Ascending aorta (tissue), 2 donors: ENCODE data around the gene MCM3. TPM values are rescaled to one million over a fixed set of nuclear protein-coding genes. Genes with fewer than 3 reads are reported as not detected.

Experiments used
- DNase-seq, 2 donors: peaks; one replicate each; pipeline ENCODE4 v3.0.0-alpha.2; 2019; ENCODE audit warnings: low spot score in 2 of 2
- H3K27ac ChIP-seq, 2 donors: fragments of 200-600 bp; sonication (generic); one replicate each; pipeline ENCODE4 v1.5.1; 2016 to 2017; ENCODE audit warnings: mild to moderate bottlenecking in 1 of 2
- H3K27me3 ChIP-seq: fragments of 200-600 bp; sonication (generic); one replicate; pipeline ENCODE4 v1.5.1; 2017
- H3K36me3 ChIP-seq, 2 donors: fragments of 200-600 bp; sonication (generic); one replicate each; pipeline ENCODE4 v1.5.1; 2016
- H3K4me1 ChIP-seq, 2 donors: fragments of 200-600 bp; sonication (generic); one replicate each; pipeline ENCODE4 v1.5.1; 2016 to 2017; ENCODE audit warnings: mild to moderate bottlenecking in 1 of 2
- H3K4me3 ChIP-seq, 2 donors: fragments of 200-600 bp; sonication (generic); one replicate each; pipeline ENCODE4 v1.5.1; 2016 to 2017; ENCODE audit warnings: mild to moderate bottlenecking in 1 of 2
- H3K9me3 ChIP-seq, 2 donors: fragments of 200-600 bp; sonication (generic); one replicate each; pipeline ENCODE4 v1.5.1; 2016
- intact Hi-C: fragments of 100-400 bp; cut with DNase I; formaldehyde crosslinking; loops from one replicate; pipeline ENCODE4 v1.15.1; 2023
- total RNA-seq: library from RNA; depleted of rRNA; stranded (reverse); fragments of >200 nt; gene quantifications from one replicate; pipeline ENCODE4 v1.1.0, GENCODE V29; 2016
- TF ChIP-seq, protein P1 (sequence below), 3 experiments: fragments of 200-600 bp in 2 of 3; fragments of 450-650 bp in 1 of 3; sonication (generic) in 2 of 3; IDR thresholded peaks; one replicate each; pipeline ENCODE4 v1.5.1; 2016 to 2019; ENCODE audit warnings: antibody characterized with exemption in 3 of 3, mild to moderate bottlenecking in 1 of 3, moderate library complexity in 1 of 3

Gene MCM3
- total RNA-seq, 1 donor from 2014 or later = 44.6 TPM

DNA sequence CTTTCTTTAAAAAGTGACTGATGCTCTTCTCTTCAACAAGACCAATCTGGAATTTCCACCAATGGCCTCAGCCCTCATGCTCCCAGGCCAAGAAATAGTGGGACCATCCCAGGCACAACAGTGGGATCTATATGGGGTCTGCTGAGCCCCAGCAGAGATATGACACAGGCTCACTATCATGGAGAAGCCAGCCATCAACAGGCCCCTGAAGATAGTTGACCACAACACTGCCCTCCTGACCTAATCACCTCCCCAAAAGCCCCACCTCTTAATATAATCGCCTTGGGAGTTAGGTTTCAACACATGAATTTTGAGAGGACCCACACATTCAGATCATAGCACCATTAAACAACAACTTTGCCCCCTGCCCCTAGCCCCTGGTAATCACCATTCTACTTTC, 16.8 kb upstream of the MCM3 start:
- intact Hi-C loops = no loop called here
- no peaks in the 10 kb centered on the region for H3K36me3 ChIP-seq
- DNase-seq = no peak
- TF ChIP-seq, protein P1, sequence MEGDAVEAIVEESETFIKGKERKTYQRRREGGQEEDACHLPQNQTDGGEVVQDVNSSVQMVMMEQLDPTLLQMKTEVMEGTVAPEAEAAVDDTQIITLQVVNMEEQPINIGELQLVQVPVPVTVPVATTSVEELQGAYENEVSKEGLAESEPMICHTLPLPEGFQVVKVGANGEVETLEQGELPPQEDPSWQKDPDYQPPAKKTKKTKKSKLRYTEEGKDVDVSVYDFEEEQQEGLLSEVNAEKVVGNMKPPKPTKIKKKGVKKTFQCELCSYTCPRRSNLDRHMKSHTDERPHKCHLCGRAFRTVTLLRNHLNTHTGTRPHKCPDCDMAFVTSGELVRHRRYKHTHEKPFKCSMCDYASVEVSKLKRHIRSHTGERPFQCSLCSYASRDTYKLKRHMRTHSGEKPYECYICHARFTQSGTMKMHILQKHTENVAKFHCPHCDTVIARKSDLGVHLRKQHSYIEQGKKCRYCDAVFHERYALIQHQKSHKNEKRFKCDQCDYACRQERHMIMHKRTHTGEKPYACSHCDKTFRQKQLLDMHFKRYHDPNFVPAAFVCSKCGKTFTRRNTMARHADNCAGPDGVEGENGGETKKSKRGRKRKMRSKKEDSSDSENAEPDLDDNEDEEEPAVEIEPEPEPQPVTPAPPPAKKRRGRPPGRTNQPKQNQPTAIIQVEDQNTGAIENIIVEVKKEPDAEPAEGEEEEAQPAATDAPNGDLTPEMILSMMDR (IDR thresholded peaks at IDR 0.05) = no peak
- H3K4me3 ChIP-seq = no peak overlapping the region
- H3K4me1 ChIP-seq = peaks cover 0 to 5% of the 10 kb centered on the region in 2 donors
- H3K27ac ChIP-seq = no peak overlapping the region
- H3K27me3 ChIP-seq = no peaks in the 10 kb centered on the region
- H3K9me3 ChIP-seq = no peaks in the 10 kb centered on the region

DNA sequence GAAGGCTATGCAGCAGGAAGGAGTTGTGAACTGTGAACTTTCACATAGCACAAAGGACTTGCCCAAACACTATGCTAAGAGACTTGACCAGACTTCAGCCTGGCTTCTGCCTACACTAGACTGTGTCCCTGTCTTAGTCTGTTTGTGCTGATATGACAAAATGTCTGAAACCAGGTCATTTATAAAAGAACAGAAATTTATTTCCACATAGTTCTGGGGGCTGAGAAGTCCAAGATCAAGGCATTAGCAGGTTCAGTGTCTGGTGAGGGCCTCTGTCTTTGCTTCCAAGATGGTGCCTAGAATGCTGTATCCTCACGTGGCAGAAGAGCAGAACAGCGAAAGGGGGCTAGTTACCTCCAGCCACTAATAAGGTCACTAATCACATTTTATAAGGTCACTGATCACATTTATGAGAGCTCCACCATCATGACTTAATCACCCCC, 16.0 kb upstream of the MCM3 start:
- H3K4me3 ChIP-seq = no peak overlapping the region
- DNase-seq = no peak
- TF ChIP-seq, protein P1 (IDR thresholded peaks at IDR 0.05) = no peak
- H3K9me3 ChIP-seq = no peaks in the 10 kb centered on the region
- H3K4me1 ChIP-seq = peaks cover 0 to 5% of the 10 kb centered on the region in 2 donors
- H3K27me3 ChIP-seq = no peaks in the 10 kb centered on the region
- intact Hi-C loops = no loop called here
- no peak overlapping the region for H3K27ac ChIP-seq
- no peaks in the 10 kb centered on the region for H3K36me3 ChIP-seq

DNA sequence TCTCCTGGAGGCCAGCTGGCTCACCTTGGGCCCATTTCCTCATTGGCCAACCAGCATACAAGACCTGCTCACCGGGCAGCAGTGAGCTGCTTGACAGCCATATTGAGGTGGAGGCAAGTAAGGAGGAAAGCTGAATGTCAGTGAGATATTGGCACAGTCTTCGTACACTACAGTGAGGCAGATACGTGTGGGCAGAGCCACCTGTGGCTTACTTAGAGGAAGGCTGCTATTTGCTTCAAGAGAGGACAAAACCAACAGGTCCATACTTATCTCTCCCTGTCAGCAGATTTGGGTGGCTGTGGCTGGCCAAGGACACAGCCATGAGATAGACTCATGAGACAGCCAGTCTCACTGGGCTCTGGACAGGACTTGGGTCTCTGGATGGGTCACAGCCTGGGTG, 15.1 kb upstream of the MCM3 start:
- H3K9me3 ChIP-seq = no peaks in the 10 kb centered on the region
- TF ChIP-seq, protein P1 (IDR thresholded peaks at IDR 0.05) = no peak
- H3K4me3 ChIP-seq = no peak overlapping the region
- H3K27me3 ChIP-seq = no peaks in the 10 kb centered on the region
- H3K36me3 ChIP-seq = no peaks in the 10 kb centered on the region
- no peak overlapping the region for H3K27ac ChIP-seq
- H3K4me1 ChIP-seq = peaks cover 0 to 2% of the 10 kb centered on the region in 2 donors
- DNase-seq = no peak
- intact Hi-C loops = no loop called here

DNA sequence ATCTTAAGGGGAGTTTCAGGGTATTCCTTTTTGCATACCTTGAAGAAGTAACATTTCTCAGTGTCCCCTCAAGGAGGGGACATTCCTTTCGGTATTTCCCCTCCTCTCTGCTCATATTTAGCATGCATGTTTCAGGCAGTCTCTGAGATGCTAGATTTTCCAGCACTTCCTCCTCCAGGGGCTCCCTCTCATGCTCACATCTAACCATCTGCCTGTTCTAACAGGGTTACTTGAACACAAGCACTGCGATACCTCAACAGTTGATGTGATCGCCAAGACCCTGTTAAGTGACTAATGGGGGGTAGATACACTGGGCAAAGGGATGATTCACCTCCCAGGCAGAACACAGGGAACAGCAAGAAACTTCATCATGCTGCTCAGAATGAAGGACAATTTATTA, 12.9 kb upstream of the MCM3 start:
- TF ChIP-seq, protein P1 (IDR thresholded peaks at IDR 0.05) = no peak
- Histone ChIP-seq H3K4me1 (no peaks in the 10 kb centered on the region), H3K27me3 (no peaks in the 10 kb centered on the region), H3K4me3 (no peak overlapping the region), H3K36me3 (no peaks in the 10 kb centered on the region), H3K27ac (no peak overlapping the region), H3K9me3 (no peaks in the 10 kb centered on the region)
- DNase-seq = no peak
- intact Hi-C loops = no loop called here

DNA sequence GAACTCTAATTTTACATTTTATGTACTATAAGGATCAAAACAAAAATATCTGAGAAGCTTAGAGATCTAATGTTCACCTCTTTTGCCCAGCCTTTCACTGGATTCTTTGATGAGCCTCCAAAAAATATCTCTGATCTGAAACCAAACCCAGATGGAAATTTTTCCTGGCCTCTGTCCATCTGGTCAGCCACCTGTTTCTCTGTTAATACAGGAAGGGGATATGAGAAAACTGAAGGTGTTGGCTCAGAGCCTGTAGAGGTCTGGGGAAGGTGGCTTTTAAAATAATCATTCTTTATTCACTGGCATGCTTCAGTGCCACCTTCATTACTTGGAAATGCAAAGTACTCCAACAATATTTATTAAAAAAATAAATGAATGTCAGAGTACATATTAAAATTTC, 8.5 kb upstream of the MCM3 start:
- DNase-seq = no peak
- Histone ChIP-seq H3K27ac (no peak overlapping the region), H3K27me3 (no peaks in the 10 kb centered on the region), H3K9me3 (no peaks in the 10 kb centered on the region), H3K36me3 (no peaks in the 10 kb centered on the region), H3K4me1 (no peaks in the 10 kb centered on the region), H3K4me3 (no peak overlapping the region)
- TF ChIP-seq, protein P1 (IDR thresholded peaks at IDR 0.05) = no peak
- intact Hi-C loops = no loop called here

DNA sequence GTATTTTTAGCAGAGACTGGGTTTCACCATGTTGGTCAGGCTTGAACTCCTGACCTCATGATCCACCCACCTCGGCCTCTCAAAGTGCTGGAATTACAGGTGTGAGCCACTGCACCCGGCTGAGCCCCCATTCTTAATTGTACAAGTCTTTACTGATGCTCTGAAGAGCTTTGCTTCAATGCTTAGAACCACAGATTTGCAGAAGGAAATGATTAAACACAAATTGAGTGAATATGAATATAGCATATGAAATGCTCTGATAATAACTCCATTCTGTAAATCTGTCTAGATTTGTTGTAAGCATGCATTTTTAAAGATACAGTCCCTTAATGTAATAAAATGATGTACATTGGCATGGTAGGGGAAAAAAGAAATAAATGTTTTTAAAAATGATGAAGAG, 4.3 kb upstream of the MCM3 start:
- Histone ChIP-seq H3K27ac (no peak overlapping the region), H3K9me3 (no peaks in the 10 kb centered on the region), H3K4me3 (no peak overlapping the region), H3K4me1 (peaks cover 7 to 11% of the 10 kb centered on the region in 2 donors), H3K36me3 (no peaks in the 10 kb centered on the region), H3K27me3 (no peaks in the 10 kb centered on the region)
- TF ChIP-seq, protein P1 (IDR thresholded peaks at IDR 0.05) = no peak
- intact Hi-C loops = loop anchor here (5.0 to 10.0 kb wide), 3 partner anchors 213 to 308 kb away; partner anchors contain the start of gene TRAM2
- DNase-seq = no peak
